NB4 (cell line): ENCODE measurements around the gene RBPJ.
"Not testable (repeated sequence)": the region's sequence is repeated elsewhere in the genome, so short reads cannot be mapped to it uniquely, and the experiment has no call there.

ENCODE experiments used
- DNase-seq: peaks from one replicate; pipeline ENCODE4 v3.0.0; 2010; ENCODE audit warnings: low read depth
- H3K4me3 ChIP-seq: one replicate; pipeline ENCODE4 v1.5.1; 2011; ENCODE audit warnings: mild to moderate bottlenecking, low read depth, low read length, moderate library complexity
- MYC ChIP-seq: IDR thresholded peaks from 2 replicates; pipeline ENCODE4 v1.6.1; 2011; ENCODE audit warnings: low read depth, low read length
- POLR2A ChIP-seq: IDR thresholded peaks from 2 replicates; pipeline ENCODE4 v1.6.1; 2011; ENCODE audit warnings: mild to moderate bottlenecking; ENCODE audit not compliant: insufficient read length; ENCODE audit errors: extremely low read depth
- TF ChIP-seq, protein P1 (sequence below): IDR thresholded peaks from one replicate; pipeline ENCODE4 v1.5.1; 2012; ENCODE audit warnings: low read depth, low read length
- TF ChIP-seq, protein P2 (sequence below): IDR thresholded peaks from 2 replicates; pipeline ENCODE4 v1.6.1; 2011; ENCODE audit warnings: low read depth, low read length

RBPJ gene

DNA sequence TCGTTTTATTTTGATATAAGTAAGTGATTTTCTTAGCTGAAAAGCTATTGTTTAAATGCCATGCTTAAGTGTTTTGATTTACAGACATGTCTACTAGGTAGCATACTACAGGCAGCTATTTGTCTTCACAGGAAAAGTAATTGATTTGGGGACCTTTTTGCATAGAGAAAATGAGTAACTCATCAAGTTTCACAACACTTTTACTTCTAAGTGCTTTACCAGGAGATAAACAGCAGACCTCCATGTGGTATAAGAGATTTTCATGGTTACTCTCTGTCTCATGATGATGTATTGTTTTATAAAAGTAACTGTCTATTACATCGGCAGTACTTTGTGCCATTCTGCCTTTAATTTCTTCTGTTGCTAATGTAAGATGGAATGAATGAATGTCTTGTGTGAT lies 28.7 kb downstream of the RBPJ start:
- H3K4me3 ChIP-seq: no peak overlapping the region
- DNase-seq: no peak
- TF ChIP-seq, protein P1, sequence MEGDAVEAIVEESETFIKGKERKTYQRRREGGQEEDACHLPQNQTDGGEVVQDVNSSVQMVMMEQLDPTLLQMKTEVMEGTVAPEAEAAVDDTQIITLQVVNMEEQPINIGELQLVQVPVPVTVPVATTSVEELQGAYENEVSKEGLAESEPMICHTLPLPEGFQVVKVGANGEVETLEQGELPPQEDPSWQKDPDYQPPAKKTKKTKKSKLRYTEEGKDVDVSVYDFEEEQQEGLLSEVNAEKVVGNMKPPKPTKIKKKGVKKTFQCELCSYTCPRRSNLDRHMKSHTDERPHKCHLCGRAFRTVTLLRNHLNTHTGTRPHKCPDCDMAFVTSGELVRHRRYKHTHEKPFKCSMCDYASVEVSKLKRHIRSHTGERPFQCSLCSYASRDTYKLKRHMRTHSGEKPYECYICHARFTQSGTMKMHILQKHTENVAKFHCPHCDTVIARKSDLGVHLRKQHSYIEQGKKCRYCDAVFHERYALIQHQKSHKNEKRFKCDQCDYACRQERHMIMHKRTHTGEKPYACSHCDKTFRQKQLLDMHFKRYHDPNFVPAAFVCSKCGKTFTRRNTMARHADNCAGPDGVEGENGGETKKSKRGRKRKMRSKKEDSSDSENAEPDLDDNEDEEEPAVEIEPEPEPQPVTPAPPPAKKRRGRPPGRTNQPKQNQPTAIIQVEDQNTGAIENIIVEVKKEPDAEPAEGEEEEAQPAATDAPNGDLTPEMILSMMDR: no peak
- TF ChIP-seq POLR2A: no peak
- TF ChIP-seq, protein P2, sequence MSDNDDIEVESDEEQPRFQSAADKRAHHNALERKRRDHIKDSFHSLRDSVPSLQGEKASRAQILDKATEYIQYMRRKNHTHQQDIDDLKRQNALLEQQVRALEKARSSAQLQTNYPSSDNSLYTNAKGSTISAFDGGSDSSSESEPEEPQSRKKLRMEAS: no peak
- no peak for TF ChIP-seq MYC

DNA sequence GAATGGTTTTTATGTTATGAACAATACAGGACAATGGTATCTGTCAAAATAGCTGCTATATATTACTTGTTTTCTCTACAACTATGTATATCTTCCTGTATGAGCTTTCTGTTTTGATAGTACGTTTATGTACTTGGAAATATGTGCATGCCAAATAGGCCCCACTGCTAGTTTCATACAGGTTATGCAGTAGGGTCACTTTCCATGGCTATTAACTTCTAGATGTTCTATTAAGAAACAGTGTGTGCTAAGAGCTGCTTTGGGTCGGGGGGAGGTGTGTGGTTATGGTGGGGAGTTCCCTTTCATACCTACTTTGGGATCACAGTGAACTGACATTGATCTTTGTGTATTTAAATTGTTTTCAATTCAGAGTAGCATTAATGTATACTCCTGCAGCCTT lies 30.9 kb downstream of the RBPJ start:
- no peak for DNase-seq
- H3K4me3 ChIP-seq: no peak overlapping the region
- no peak for TF ChIP-seq POLR2A
- TF ChIP-seq, protein P1: no peak
- TF ChIP-seq, protein P2: no peak
- TF ChIP-seq MYC: no peak

DNA sequence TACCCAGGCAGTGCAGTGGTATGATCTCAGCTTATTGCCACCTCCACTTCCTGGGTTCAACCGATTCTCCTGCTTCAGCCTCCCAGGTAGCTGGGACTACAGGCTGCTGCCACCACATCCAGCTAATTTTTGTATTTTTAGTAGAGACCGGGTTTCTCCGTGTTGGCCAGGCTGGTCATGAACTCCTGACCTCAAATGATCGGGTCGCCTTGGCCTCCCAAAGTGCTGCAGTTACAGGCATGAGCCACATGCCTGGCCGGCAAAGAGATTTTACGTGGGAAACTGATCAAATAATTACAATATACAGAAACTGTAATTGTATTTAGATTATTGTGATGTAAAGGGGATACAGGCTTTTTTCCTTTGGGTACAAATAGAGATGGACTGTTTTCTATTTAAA lies 33.7 kb downstream of the RBPJ start:
- TF ChIP-seq POLR2A: no peak
- TF ChIP-seq, protein P1: no peak
- TF ChIP-seq, protein P2: no peak
- TF ChIP-seq MYC: no peak
- DNase-seq: no peak
- H3K4me3 ChIP-seq: no peak overlapping the region

DNA sequence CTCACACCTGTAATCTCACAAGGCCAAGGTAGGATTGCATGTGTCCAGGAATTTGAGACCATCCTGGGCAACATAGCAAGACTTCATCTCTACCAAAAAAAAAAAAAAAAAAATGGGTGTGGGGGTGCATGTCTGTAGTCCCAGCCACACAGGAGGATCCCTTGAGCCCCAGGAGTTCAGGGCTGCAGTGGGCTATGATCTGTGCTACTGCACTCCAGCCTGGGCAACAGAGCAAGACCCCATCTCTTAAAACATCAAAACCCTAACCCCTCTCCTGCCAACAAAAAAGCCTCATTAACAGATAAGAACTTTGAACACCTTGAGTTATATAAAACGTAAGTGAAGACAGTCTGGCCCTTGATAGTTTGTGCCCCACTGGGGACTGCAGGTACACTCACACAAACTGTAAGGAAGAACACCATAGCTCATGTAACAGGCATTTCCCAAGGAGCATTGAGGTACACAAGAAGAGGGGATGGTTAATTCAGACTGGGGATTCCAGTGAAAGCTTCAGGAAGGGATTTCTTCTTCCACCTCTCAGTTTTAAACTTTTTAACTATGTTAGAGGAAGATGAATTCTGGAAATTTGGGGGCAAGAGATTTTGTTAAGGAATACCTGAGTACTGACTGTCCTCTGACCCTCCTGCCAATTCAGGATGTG lies 34.7 kb downstream of the RBPJ start:
- no peak for DNase-seq
- TF ChIP-seq MYC (no peak), POLR2A (no peak)
- TF ChIP-seq, protein P2: no peak
- TF ChIP-seq, protein P1: no peak
- no peak overlapping the region for H3K4me3 ChIP-seq

DNA sequence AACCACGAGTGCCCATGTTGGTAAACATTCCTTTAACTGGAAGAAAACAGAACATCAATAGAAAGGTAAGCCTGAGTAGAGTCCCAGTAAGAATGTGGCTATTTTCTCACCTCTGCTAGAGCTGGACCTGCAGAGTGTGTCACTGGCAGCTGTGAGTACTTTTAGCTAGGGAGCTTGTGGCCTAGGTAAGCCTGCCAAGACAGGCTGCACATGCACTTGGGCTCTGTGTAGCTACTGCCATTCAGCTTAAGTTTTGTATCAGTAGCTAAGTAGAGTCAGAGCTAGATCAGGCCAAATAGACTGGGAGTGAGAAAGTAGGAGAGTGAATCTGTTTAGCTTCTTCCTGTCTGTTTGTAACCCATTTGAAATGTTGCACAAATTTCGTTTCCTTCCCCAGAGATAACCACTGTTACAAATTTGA lies 35.3 kb downstream of the RBPJ start:
- DNase-seq: peak; percentile 44
- TF ChIP-seq MYC: no peak
- TF ChIP-seq, protein P2: no peak
- TF ChIP-seq, protein P1: no peak
- TF ChIP-seq POLR2A: no peak
- H3K4me3 ChIP-seq: no peak overlapping the region

DNA sequence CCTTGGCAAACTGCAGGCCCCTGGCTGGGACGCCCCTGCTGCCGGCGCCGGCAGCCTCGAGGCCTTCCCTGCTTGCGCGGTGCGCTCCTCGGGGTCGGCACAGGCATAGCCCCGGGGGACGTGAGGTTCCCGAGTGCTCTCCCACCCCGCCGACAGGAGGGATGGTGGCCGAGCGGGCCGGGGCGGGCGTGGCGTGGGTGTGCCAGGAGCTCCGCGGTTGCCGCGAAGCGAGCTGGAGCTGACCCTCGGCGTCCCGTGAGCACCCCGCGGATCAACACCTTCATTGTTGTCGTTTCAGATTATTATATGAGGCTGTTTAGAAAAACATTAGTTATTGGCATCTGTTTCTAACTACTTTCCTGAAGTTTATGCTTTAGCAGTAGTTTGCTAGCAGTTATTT lies 38.7 kb downstream of the RBPJ start:
- DNase-seq, H3K4me3 ChIP-seq: not testable (repeated sequence)
